Ishikawa (cell line): Measurements from ENCODE around the gene MC3R.

Experiments
- CEBPB ChIP-seq: IDR thresholded peaks from 2 replicates; pipeline ENCODE4 v1.6.1; 2012
- CREB1 ChIP-seq: IDR thresholded peaks from 2 replicates; pipeline ENCODE4 v1.6.1; 2012; ENCODE audit warnings: low read depth
- EGR1 ChIP-seq: IDR thresholded peaks from 2 replicates; pipeline ENCODE4 v1.6.1; 2012
- EP300 ChIP-seq: IDR thresholded peaks from 2 replicates; pipeline ENCODE4 v1.6.1; 2012; ENCODE audit warnings: borderline replicate concordance
- FOXM1 ChIP-seq: IDR thresholded peaks from 2 replicates; pipeline ENCODE4 v1.6.1; 2012; ENCODE audit warnings: low read depth, borderline replicate concordance
- NFIC ChIP-seq: IDR thresholded peaks from 2 replicates; pipeline ENCODE4 v1.6.1; 2012
- RAD21 ChIP-seq: IDR thresholded peaks from 2 replicates; pipeline ENCODE4 v1.6.1; 2012; ENCODE audit warnings: low read depth
- REST ChIP-seq: IDR thresholded peaks from 2 replicates; pipeline ENCODE4 v1.6.1; 2012; ENCODE audit warnings: low read depth, mild to moderate bottlenecking
- TAF1 ChIP-seq: IDR thresholded peaks from 2 replicates; pipeline ENCODE4 v1.6.1; 2012; ENCODE audit warnings: low read depth, mild to moderate bottlenecking
- TCF12 ChIP-seq: IDR thresholded peaks from 2 replicates; pipeline ENCODE4 v1.6.1; 2012; ENCODE audit warnings: low read depth
- TEAD4 ChIP-seq: IDR thresholded peaks from 2 replicates; pipeline ENCODE4 v1.6.1; 2012
- USF1 ChIP-seq: IDR thresholded peaks from 2 replicates; pipeline ENCODE4 v1.6.1; 2012
- YY1 ChIP-seq: IDR thresholded peaks from 2 replicates; pipeline ENCODE4 v1.6.1; 2012; ENCODE audit warnings: low read depth
- ZBTB7A ChIP-seq: IDR thresholded peaks from 2 replicates; pipeline ENCODE4 v1.6.1; 2012; ENCODE audit warnings: low read depth
- TF ChIP-seq, protein P1 (sequence below): IDR thresholded peaks from 2 replicates; pipeline ENCODE4 v1.6.1; 2012

Gene MC3R

GRCh38 chr20:56228021-56228420 is 20.5 kb upstream of the MC3R start:
- TF ChIP-seq TEAD4: no peak
- TF ChIP-seq CEBPB: no peak
- no peak for TF ChIP-seq FOXM1

GRCh38 chr20:56229812-56230211 is 18.7 kb upstream of the MC3R start:
- TF ChIP-seq RAD21 (no peak), EP300 (no peak), CEBPB (no peak), NFIC (no peak), FOXM1 (no peak), USF1 (no peak), REST (no peak), TEAD4 (no peak), ZBTB7A (no peak), TCF12 (no peak), TAF1 (no peak), YY1 (no peak), EGR1 (no peak), CREB1 (no peak)
- TF ChIP-seq, protein P1, sequence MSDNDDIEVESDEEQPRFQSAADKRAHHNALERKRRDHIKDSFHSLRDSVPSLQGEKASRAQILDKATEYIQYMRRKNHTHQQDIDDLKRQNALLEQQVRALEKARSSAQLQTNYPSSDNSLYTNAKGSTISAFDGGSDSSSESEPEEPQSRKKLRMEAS: no peak

GRCh38 chr20:56234110-56234509 is 14.4 kb upstream of the MC3R start:
- TF ChIP-seq RAD21 (no peak), CREB1 (no peak), FOXM1 (no peak), REST (no peak), CEBPB (no peak), YY1 (no peak), ZBTB7A (no peak), TCF12 (no peak), TEAD4 (no peak)
- TF ChIP-seq, protein P1: no peak

GRCh38 chr20:56237335-56237734 is 11.2 kb upstream of the MC3R start:
- TF ChIP-seq REST (no peak), CEBPB (no peak), TAF1 (no peak), EP300 (no peak)

GRCh38 chr20:56244259-56244658 is 4.3 kb upstream of the MC3R start:
- TF ChIP-seq CREB1 (no peak), REST (peak; percentile 76)
